ENCODE data around the gene KITLG. TPM values are rescaled to one million over a fixed set of nuclear protein-coding genes. Genes with fewer than 3 reads are reported as not detected.

KITLG gene
- total and polyA plus RNA-seq, 2 experiments from 2014 or later, result 3.1 to 10.7 TPM

- TF ChIP-seq CTCF (conservative IDR thresholded peaks at IDR 0.05; ENCODE audit: low read depth in 2 of 2), result no peak
Measured at GRCh38 chr12:88576866-88577265, 3.4 kb downstream of the KITLG start (continued).

GRCh38 chr12:88575361-88575970, 4.8 kb downstream of the KITLG start:
- Histone ChIP-seq H4K20me1 (replicated peaks; ENCODE audit: insufficient read depth) (peaks cover 9% of the 10 kb centered on the region; the same call in 1 of the 2 replicates), H3K4me3 (no peak overlapping the region)
- H3K27ac Mint-ChIP-seq, result no peak overlapping the region
- TF ChIP-seq ZNF331 (CRISPR knock-in tag; IDR thresholded peaks at IDR 0.05; ENCODE audit: low read depth) (no peak), NANOG (IDR thresholded peaks at IDR 0.05; ENCODE audit: borderline replicate concordance) (no peak), JUNB (IDR thresholded peaks at IDR 0.05; ENCODE audit: unreplicated experiment) (no peak), CREB1 (CRISPR knock-in tag; IDR thresholded peaks at IDR 0.05; ENCODE audit: low read depth) (no peak), ETS1 (IDR thresholded peaks at IDR 0.05) (no peak), CTCF (conservative IDR thresholded peaks at IDR 0.05; ENCODE audit: low read depth in 2 of 2) (no peak), POLR2AphosphoS5 (IDR thresholded peaks at IDR 0.05; ENCODE audit: low read depth) (no peak), EZH2 (IDR thresholded peaks at IDR 0.05; ENCODE audit: low read depth, unreplicated experiment) (no peak), EZH2phosphoT487 (IDR thresholded peaks at IDR 0.05; ENCODE audit: unreplicated experiment) (no peak), ZNF114 (CRISPR knock-in tag; IDR thresholded peaks at IDR 0.05) (no peak), ZNF462 (CRISPR knock-in tag; IDR thresholded peaks at IDR 0.05) (no peak)

More at GRCh38 chr12:88575361-88575970, 4.8 kb downstream of the KITLG start:
- H3K4me1 ChIP-seq (ENCODE audit: insufficient read depth), result peaks cover 50% of the 10 kb centered on the region
- H3K9me2 ChIP-seq (ENCODE audit: insufficient read depth), result no peaks in the 10 kb centered on the region
- H3K9me3 Mint-ChIP-seq, result no peaks in the 10 kb centered on the region
- H3K4me1 Mint-ChIP-seq, result peaks cover 56% of the 10 kb centered on the region
- no peak overlapping the region for H3K4me2 ChIP-seq
- peaks cover 30% of the 10 kb centered on the region for H3K79me2 ChIP-seq (replicated peaks; ENCODE audit: insufficient read depth)
- H3F3A ChIP-seq (replicated peaks; ENCODE audit: low read depth), result no peaks in the 10 kb centered on the region
- DNase-seq (ENCODE audit: low spot score), result no peak
- H3K36me3 ChIP-seq (ENCODE audit: insufficient read depth), result no peaks in the 10 kb centered on the region
- ATAC-seq, result no peak
- H3K27me3 ChIP-seq (ENCODE audit: insufficient read depth), result peaks cover 28% of the 10 kb centered on the region
- H3K27ac ChIP-seq (ENCODE audit: low read depth), result no peak overlapping the region
- no peak overlapping the region for H2AFZ ChIP-seq
- H3K27me3 Mint-ChIP-seq (ENCODE audit: insufficient read depth, low read depth, poor library complexity), result peaks cover 13% of the 10 kb centered on the region
- H3K4me3 Mint-ChIP-seq, result no peak overlapping the region
- H3K36me3 Mint-ChIP-seq (ENCODE audit: low read depth), result no peaks in the 10 kb centered on the region

Measured in GM23338 (cell line).